HCT116 (cell line): ENCODE data around the gene TIMP1.

Experiments
- EZH2phosphoT487 ChIP-seq: fragments of 200-600 bp; IDR thresholded peaks from 2 replicates; pipeline ENCODE4 v1.6.1; 2018; ENCODE audit warnings: antibody characterized with exemption, borderline replicate concordance
- JUND ChIP-seq: IDR thresholded peaks from 2 replicates; pipeline ENCODE4 v1.6.1; 2012
- SRF ChIP-seq: IDR thresholded peaks from 2 replicates; pipeline ENCODE4 v1.6.1; 2012; ENCODE audit warnings: low read depth
- ZNF274 ChIP-seq: fragments of 200-500 bp; sonication (Bioruptor generic); IDR thresholded peaks from 2 replicates; pipeline ENCODE4 v1.6.1; 2014; ENCODE audit warnings: mild to moderate bottlenecking, low read depth, low read length, inconsistent platforms
- TF ChIP-seq, protein P1 (sequence below): IDR thresholded peaks from 2 replicates; pipeline ENCODE4 v1.6.1; 2011; ENCODE audit warnings: mild to moderate bottlenecking, low read length, moderate library complexity; ENCODE audit not compliant: insufficient replicate concordance; ENCODE audit errors: extremely low read depth

DNA sequence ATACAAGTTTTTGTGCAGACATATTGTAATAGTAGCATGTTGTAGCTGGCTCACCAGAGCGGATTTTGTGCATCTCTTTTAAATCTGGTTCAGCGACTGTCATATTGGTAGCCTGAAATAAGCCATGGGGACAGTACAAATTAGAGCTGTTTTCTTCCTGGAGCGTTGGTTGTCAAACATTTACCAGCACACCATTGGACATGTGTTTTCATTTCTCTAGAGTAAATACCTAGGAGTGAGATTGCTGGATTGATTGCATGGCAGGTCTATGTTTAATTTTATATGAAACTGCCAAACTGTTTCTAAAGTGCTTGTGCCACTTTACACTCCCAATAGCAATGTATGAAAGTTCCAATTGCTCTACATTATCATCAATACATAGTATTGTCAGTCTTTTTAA, 23.8 kb upstream of the TIMP1 start:
- TF ChIP-seq ZNF274 (no peak), EZH2phosphoT487 (no peak), SRF (no peak), JUND (no peak)
- TF ChIP-seq, protein P1, sequence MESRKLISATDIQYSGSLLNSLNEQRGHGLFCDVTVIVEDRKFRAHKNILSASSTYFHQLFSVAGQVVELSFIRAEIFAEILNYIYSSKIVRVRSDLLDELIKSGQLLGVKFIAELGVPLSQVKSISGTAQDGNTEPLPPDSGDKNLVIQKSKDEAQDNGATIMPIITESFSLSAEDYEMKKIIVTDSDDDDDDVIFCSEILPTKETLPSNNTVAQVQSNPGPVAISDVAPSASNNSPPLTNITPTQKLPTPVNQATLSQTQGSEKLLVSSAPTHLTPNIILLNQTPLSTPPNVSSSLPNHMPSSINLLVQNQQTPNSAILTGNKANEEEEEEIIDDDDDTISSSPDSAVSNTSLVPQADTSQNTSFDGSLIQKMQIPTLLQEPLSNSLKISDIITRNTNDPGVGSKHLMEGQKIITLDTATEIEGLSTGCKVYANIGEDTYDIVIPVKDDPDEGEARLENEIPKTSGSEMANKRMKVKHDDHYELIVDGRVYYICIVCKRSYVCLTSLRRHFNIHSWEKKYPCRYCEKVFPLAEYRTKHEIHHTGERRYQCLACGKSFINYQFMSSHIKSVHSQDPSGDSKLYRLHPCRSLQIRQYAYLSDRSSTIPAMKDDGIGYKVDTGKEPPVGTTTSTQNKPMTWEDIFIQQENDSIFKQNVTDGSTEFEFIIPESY = no peak
